Mesothelial cell of epicardium (in vitro differentiated cells): ENCODE measurements around the gene ABCG1. TPM values are rescaled to one million over a fixed set of nuclear protein-coding genes. Genes with fewer than 3 reads are reported as not detected.

ENCODE experiments used
- DNase-seq, 2 experiments: peaks; one replicate each; pipeline ENCODE4 v3.0.0; 2021; ENCODE audit warnings: low spot score in 2 of 2; ENCODE audit not compliant: unreplicated experiment in 2 of 2
- H3K27ac Mint-ChIP-seq: 2 replicates; pipeline ENCODE4 v1.8.0; 2021; ENCODE audit warnings: mixed read lengths
- H3K27me3 Mint-ChIP-seq: 2 replicates; pipeline ENCODE4 v1.8.0; 2021; ENCODE audit warnings: low read depth, mixed read lengths
- H3K36me3 Mint-ChIP-seq: 2 replicates; pipeline ENCODE4 v1.8.0; 2021; ENCODE audit warnings: mixed read lengths
- H3K4me1 Mint-ChIP-seq: 2 replicates; pipeline ENCODE4 v1.8.0; 2021; ENCODE audit warnings: mixed read lengths
- H3K4me3 Mint-ChIP-seq: 2 replicates; pipeline ENCODE4 v1.8.0; 2021; ENCODE audit warnings: mild to moderate bottlenecking, moderate library complexity, mixed read lengths
- H3K9me3 Mint-ChIP-seq: 2 replicates; pipeline ENCODE4 v1.8.0; 2021; ENCODE audit warnings: mixed read lengths
- CTCF ChIP-seq: fragments of 200-600 bp; sonication (generic); IDR thresholded peaks from one replicate; pipeline ENCODE4 v1.5.0; 2021; ENCODE audit warnings: antibody characterized with exemption; ENCODE audit not compliant: unreplicated experiment
- total RNA-seq: library from RNA; stranded (reverse); gene quantifications from 3 replicates; pipeline ENCODE4 v1.2.1, GENCODE V29; 2021

ABCG1 gene
- total RNA-seq, 1 donor from 2014 or later = 4.4 TPM

DNA sequence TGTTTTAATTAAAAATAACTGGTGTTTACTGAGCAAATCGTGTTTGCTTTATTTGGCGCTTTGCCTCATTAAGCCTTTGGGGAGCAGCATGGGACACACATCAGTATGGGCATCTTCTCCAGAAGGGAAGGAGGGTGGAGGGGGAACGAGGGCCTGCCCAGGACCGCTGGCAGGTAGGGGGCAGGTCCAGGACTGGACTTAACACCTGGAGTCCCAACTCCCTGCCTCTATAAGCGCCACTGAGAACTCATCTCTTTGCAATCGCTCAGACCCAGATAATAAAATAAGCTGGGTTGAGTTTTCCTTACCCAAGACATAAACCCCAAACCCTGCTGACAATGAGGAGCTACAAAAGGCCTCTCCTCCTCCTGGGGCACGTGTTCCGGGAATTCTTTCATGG, 15.1 kb downstream of the ABCG1 start:
- no peak overlapping the region for H3K4me3 Mint-ChIP-seq
- DNase-seq = no peak
- H3K4me1 Mint-ChIP-seq = peaks cover 34% of the 10 kb centered on the region
- H3K36me3 Mint-ChIP-seq = no peaks in the 10 kb centered on the region
- H3K9me3 Mint-ChIP-seq = no peaks in the 10 kb centered on the region
- peaks cover 39% of the 10 kb centered on the region for H3K27me3 Mint-ChIP-seq
- no peak for TF ChIP-seq CTCF
- H3K27ac Mint-ChIP-seq = peak overlapping the region; percentile 25

DNA sequence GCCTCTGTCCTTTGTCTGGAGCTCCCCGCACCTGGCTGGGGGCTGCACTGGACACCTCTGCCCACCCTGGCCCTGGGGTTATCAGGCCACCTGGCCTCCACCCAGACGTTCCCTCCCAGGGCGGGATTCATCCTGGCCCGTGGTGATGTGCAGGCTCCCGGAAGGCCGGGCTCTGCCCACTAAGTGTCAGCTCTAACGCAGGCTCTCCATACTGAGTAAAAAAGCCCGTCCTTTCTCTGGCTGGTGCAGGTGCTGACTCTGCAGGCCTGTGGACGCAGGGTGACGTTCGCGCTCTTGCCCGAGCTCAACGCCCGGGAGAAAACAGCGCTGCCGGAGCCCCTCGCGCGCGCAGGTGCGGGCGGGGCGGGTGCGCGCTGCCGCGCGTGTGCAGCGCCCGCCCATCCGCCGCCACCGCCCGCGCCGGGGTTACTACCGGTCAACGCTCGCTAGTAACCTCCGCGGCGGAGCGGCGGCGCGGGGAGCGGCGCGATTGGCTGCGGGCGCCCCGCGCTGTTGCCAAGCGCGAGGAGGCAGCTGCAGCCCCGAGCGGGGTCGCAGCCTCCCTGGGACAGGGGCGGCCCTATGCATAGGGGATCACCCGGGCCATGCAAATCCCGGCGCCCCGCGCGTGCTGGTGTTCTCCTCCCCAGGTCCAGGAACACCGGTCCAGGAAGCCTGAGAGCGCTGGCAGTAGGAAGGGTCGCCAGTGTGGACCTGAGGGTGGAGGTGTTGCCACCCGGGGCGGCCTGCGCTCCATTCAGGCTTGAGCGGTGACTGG, 15.7 kb downstream of the ABCG1 start:
- H3K27me3 Mint-ChIP-seq = peaks cover 33% of the 10 kb centered on the region
- peak overlapping the region; percentile 51 for H3K4me3 Mint-ChIP-seq
- H3K4me1 Mint-ChIP-seq = peaks cover 34% of the 10 kb centered on the region
- H3K9me3 Mint-ChIP-seq = no peaks in the 10 kb centered on the region
- peak; percentile 65 to 80 for DNase-seq
- no peak for TF ChIP-seq CTCF
- H3K36me3 Mint-ChIP-seq = no peaks in the 10 kb centered on the region
- peak overlapping the region; percentile 67 for H3K27ac Mint-ChIP-seq

GRCh38 chr21:42235593-42235992, 16.7 kb downstream of the ABCG1 start:
- Mint-ChIP-seq H3K9me3 (no peaks in the 10 kb centered on the region), H3K27ac (peak overlapping the region; percentile 67), H3K36me3 (no peaks in the 10 kb centered on the region), H3K4me1 (peaks cover 34% of the 10 kb centered on the region), H3K4me3 (peak overlapping the region; percentile 51), H3K27me3 (peaks cover 24% of the 10 kb centered on the region)
- no peak for TF ChIP-seq CTCF
- DNase-seq = no peak

DNA sequence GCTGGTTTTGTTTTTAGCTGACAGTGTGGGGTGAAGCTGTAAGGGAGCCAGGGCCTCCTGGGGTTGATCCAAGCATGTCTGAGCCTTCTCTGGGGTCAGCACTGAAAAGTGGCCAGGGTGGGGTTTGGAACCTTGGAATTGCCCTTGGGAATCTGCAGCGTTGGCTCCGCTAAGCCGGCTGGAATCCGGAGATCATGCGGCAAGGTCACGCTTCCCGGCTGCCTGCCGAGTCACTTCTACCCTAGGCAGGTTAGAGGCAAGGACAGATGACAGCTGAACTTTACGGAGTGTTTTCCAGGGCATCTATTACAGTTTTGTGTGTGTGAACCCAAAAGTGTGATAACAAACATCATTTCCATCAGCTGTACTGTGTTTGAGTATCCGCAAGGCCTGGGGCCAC, 17.1 kb downstream of the ABCG1 start:
- Mint-ChIP-seq H3K27me3 (peaks cover 21% of the 10 kb centered on the region), H3K36me3 (no peaks in the 10 kb centered on the region), H3K4me3 (no peak overlapping the region), H3K27ac (peak overlapping the region; percentile 67), H3K4me1 (peaks cover 34% of the 10 kb centered on the region), H3K9me3 (no peaks in the 10 kb centered on the region)
- no peak for DNase-seq
- TF ChIP-seq CTCF = no peak

DNA sequence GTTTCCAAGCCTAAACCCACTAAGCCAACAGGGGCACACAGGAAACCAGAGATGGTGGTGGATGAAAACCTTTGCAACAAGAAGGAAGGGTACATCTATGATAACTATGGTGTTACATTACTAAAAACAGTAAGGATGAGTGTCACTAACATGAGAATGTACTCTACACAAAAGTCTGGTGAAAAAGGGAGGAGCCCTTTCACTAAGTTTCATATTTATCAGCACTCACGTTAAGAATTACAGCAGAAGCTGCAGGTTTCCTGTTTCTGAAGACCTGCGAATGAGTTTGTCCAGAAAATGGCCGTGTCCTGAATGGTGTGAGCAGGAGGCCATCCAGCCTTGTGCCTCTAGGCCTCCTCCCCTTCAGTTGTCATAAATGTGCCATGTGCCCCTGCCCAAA, 17.8 kb downstream of the ABCG1 start:
- DNase-seq = no peak
- TF ChIP-seq CTCF = no peak
- Mint-ChIP-seq H3K4me3 (no peak overlapping the region), H3K4me1 (peaks cover 34% of the 10 kb centered on the region), H3K36me3 (no peaks in the 10 kb centered on the region), H3K27me3 (peaks cover 19% of the 10 kb centered on the region), H3K27ac (no peak overlapping the region), H3K9me3 (no peaks in the 10 kb centered on the region)

DNA sequence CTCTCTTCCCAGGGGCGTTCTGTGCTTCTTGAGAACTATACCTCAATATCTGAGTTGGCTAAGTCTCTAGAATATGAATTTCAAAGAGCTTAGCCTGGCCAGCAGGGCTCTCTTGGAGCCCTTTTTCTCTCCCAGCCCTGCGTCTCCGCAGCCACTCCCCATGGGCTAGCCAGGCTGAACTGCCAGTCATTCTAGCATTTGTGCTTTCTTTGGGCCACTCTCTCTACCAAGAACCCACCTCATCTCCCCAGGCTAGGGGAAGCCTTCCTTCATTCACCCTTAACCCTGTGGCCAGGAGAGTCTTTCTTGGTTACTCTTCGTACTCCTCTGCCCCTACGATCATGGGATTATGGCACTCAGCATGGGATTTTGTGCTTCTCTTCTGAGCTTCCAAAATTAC, 18.2 kb downstream of the ABCG1 start:
- Mint-ChIP-seq H3K27ac (no peak overlapping the region), H3K36me3 (no peaks in the 10 kb centered on the region), H3K4me1 (peaks cover 34% of the 10 kb centered on the region), H3K9me3 (no peaks in the 10 kb centered on the region), H3K4me3 (no peak overlapping the region), H3K27me3 (peaks cover 19% of the 10 kb centered on the region)
- DNase-seq = no peak
- TF ChIP-seq CTCF = no peak
